K562 (cell line): ENCODE data around the gene PAEP. TPM values are rescaled to one million over a fixed set of nuclear protein-coding genes. Genes with fewer than 3 reads are reported as not detected.

Source experiments
- ATAC-seq: fragments of 200-7000 bp; cut with Tn5 transposase; 3 replicates; pipeline ENCODE4 v1.9.1; 2020; ENCODE audit warnings: moderate library complexity
- BruUV-seq: library from RNA; stranded (reverse); fragments of 400-500 nt; replicated peaks from 2 replicates; lab custom pipeline; 2021; lab: Mats Ljungman, UMichigan
- CTCF ChIA-PET: fragments of 300-600 bp; formaldehyde crosslinking; extraction: SDS; loops from one replicate; lab custom pipeline; 2021; ENCODE audit warnings: low intra/inter-chr PET ratio; lab: Yijun Ruan, JAX
- POLR2A ChIA-PET: fragments of 300-600, 350-650 bp; sonication (Branson Sonifier 250); formaldehyde crosslinking; extraction: SDS; loops from one replicate; lab custom pipeline; 2021; ENCODE audit warnings: antibody characterized with exemption, inconsistent platforms; lab: Yijun Ruan, JAX
- DNase-seq, 4 experiments: peaks; one replicate each; pipeline versions ENCODE4 v3.0.0 to v3.0.0-alpha.2; 2011 to 2018; ENCODE audit warnings: low spot score in 3 of 4, mixed read lengths in 3 of 4; ENCODE audit errors: extremely low read depth in 1 of 4
- FAIRE-seq: peaks from 2 replicates; lab custom pipeline; 2011; peaks lifted over from hg19 to GRCh38; lab: Jason Lieb, UNC
- H2AFZ ChIP-seq: 2 replicates; pipeline ENCODE4 v1.6.0; 2011; ENCODE audit warnings: low read depth, low read length, control low read depth, inconsistent platforms
- H3K27ac ChIP-seq: fragments of 200-600 bp; 3 replicates; pipeline ENCODE4 v1.8.0; 2011; ENCODE audit warnings: low read depth, mild to moderate bottlenecking, control low read depth, inconsistent platforms, low read length, moderate library complexity, mixed read lengths; ENCODE audit errors: extremely low read depth
- H3K27me3 ChIP-seq, 2 experiments: fragments of 300-600 bp in 1 of 2; 2 replicates in 1 of 2; 3 replicates in 1 of 2; pipeline versions ENCODE4 v1.6.0 to v1.8.0; 2011; ENCODE audit warnings: inconsistent platforms in 2 of 2, low read length in 2 of 2, mild to moderate bottlenecking in 1 of 2, mixed read lengths in 1 of 2, moderate library complexity in 1 of 2; ENCODE audit not compliant: control insufficient read depth in 2 of 2, insufficient read depth in 2 of 2
- H3K36me3 ChIP-seq: fragments of 300-600 bp; 3 replicates; pipeline ENCODE4 v1.8.0; 2011; ENCODE audit warnings: mild to moderate bottlenecking, low read length, inconsistent platforms; ENCODE audit not compliant: control insufficient read depth, insufficient read depth
- H3K4me1 ChIP-seq, 2 experiments: fragments of 200-600 bp in 1 of 2; replicated peaks in 1 of 2; 2 replicates in 1 of 2; 3 replicates in 1 of 2; pipeline versions ENCODE4 v1.5.1 to v1.8.0; 2011; ENCODE audit warnings: inconsistent platforms in 2 of 2, low read length in 2 of 2, mild to moderate bottlenecking in 1 of 2, mixed read lengths in 1 of 2, moderate library complexity in 1 of 2; ENCODE audit not compliant: control insufficient read depth in 2 of 2, insufficient read depth in 2 of 2
- H3K4me2 ChIP-seq: 2 replicates; pipeline ENCODE4 v1.6.1; 2011; ENCODE audit warnings: low read length, control low read depth, inconsistent platforms, mixed read lengths; ENCODE audit not compliant: insufficient read depth
- H3K4me3 ChIP-seq: fragments of 200-600 bp; sonication (generic), shearing (Covaris generic); 2 replicates; pipeline ENCODE4 v1.5.1; 2016; ENCODE audit warnings: control low read depth, inconsistent platforms
- H3K79me2 ChIP-seq: fragments of 200-600 bp; 3 replicates; pipeline ENCODE4 v1.8.0; 2011; ENCODE audit warnings: low read length, inconsistent platforms; ENCODE audit not compliant: control insufficient read depth, insufficient read depth
- H3K9ac ChIP-seq, 2 experiments: 2 replicates each; pipeline versions ENCODE4 v1.6.0 to v1.6.1; 2011; ENCODE audit warnings: low read depth in 2 of 2, low read length in 2 of 2, control low read depth in 1 of 2, inconsistent platforms in 1 of 2, mild to moderate bottlenecking in 1 of 2, mixed read lengths in 1 of 2; ENCODE audit not compliant: insufficient read depth in 1 of 2
- H3K9me1 ChIP-seq: one replicate; pipeline ENCODE4 v1.6.0; 2011; ENCODE audit warnings: inconsistent platforms, mild to moderate bottlenecking, low read length, moderate library complexity; ENCODE audit not compliant: control insufficient read depth, insufficient read depth
- H3K9me3 ChIP-seq: replicated peaks from 2 replicates; pipeline ENCODE4 v1.5.1; 2011; ENCODE audit warnings: low read depth, low read length, inconsistent platforms; ENCODE audit not compliant: control insufficient read depth, insufficient read depth
- H4K20me1 ChIP-seq: replicated peaks from 2 replicates; pipeline ENCODE4 v1.6.1; 2011; ENCODE audit warnings: low read length, inconsistent platforms, mixed read lengths; ENCODE audit not compliant: control insufficient read depth, insufficient read depth
- NONO ChIP-seq, 2 experiments: fragments of 200-400 bp in 1 of 2; fragments of 450-650 bp in 1 of 2; formaldehyde crosslinking in 1 of 2; IDR thresholded peaks; 2 replicates each; pipeline ENCODE4 v1.6.1; 2017; ENCODE audit warnings: low read depth in 2 of 2, mild to moderate bottlenecking in 2 of 2, moderate library complexity in 2 of 2, low read length in 1 of 2
- ZNF436 ChIP-seq: fragments of 250-450, 450-650 bp; sonication (Bioruptor Pico); formaldehyde crosslinking; IDR thresholded peaks from 2 replicates; pipeline ENCODE4 v1.7.0; 2020; ENCODE audit warnings: mild to moderate bottlenecking
- WGBS: fragments of 100-300 bp; shearing (Covaris generic); methylation state at CpG from one replicate; pipeline ENCODE4 v1.1.6; 2016; ENCODE audit warnings: low coverage, mixed read lengths; ENCODE audit not compliant: insufficient coverage; ENCODE audit errors: missing lambda C conversion rate; 5-methylcytosine and 5-hydroxymethylcytosine counted together
- in situ Hi-C: fragments of 300-500 bp; cut with MboI; formaldehyde crosslinking; loops from 4 replicates; pipeline ENCODE4 v1.15.0; 2018; ENCODE audit warnings: inconsistent platforms, mixed read lengths
- intact Hi-C: fragments of 100-400 bp; cut with micrococcal nuclease; formaldehyde crosslinking; loops from 2 replicates; pipeline ENCODE4 v1.14.2; 2022
- polyA plus RNA-seq, 8 experiments: library from polyadenylated mRNA; depleted of rRNA in 4 of 8; stranded (reverse) in 5 of 8; unstranded in 3 of 8; fragments of >200 nt; fragmentation: Nextera tagmentation in 2 of 8; fragmentation: Illumina TruSeq in 1 of 8; extraction: Ambion mirVana in 2 of 8; extraction: Trizol in 1 of 8; gene quantifications; 2 replicates each; pipeline versions ENCODE4 v1.2.1 to v1.2.3, GENCODE V29; 2011 to 2014; ENCODE audit warnings: inconsistent platforms in 1 of 8, missing spikeins in 1 of 8
- total RNA-seq, 7 experiments: library from RNA; depleted of rRNA in 6 of 7; stranded (reverse); fragments of >200 nt in 6 of 7; fragmentation: Illumina TruSeq in 2 of 7; extraction: Trizol in 2 of 7; gene quantifications; 2 replicates each; pipeline versions ENCODE4 v1.2.1 to v1.2.3, GENCODE V29; 2011 to 2021; ENCODE audit warnings: low replicate concordance in 1 of 7
- TF ChIP-seq, protein P1 (sequence below): sonication (generic); formaldehyde crosslinking; IDR thresholded peaks from 2 replicates; pipeline ENCODE4 v1.8.0; 2022; ENCODE audit warnings: mild to moderate bottlenecking, missing genetic modification reagents

The PAEP gene
- total and polyA plus RNA-seq, 9 of the 15 experiments (the other 6 are each of a cell fraction or from before 2014, with no cell fraction given), result 0.22 to 4.5 (median 0.58) TPM

DNA sequence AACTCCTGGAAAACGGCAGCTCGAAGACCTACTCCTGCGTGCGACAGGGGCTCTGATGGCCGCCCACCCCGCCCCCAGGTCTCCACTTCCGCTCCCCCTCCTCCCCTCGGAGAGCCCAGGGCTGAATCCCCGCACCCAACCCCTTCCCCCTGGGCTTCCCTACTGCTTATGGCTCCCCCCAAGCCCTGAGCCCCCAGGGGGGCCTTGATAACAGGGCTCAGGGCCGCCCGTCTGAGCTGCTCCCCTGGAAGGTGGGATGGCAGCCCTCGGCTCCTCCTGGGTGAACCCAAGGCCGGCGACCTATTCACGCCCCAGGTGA lies 47.4 kb downstream of the PAEP start:
- peaks cover 0 to 20% of the 10 kb centered on the region in 2 experiments; a peak in 2 of 5 replicates for H3K4me1 ChIP-seq
- H4K20me1 ChIP-seq, result peaks cover 10% of the 10 kb centered on the region; the same call in 1 of the 2 replicates
- no peaks in the 10 kb centered on the region for H3K9me3 ChIP-seq
- FAIRE-seq, result no peak
- no peak for TF ChIP-seq NONO (IDR thresholded peaks at IDR 0.05; ENCODE audit: low read depth in 2 of 2, low read length in 1 of 2)
- TF ChIP-seq, protein P1, sequence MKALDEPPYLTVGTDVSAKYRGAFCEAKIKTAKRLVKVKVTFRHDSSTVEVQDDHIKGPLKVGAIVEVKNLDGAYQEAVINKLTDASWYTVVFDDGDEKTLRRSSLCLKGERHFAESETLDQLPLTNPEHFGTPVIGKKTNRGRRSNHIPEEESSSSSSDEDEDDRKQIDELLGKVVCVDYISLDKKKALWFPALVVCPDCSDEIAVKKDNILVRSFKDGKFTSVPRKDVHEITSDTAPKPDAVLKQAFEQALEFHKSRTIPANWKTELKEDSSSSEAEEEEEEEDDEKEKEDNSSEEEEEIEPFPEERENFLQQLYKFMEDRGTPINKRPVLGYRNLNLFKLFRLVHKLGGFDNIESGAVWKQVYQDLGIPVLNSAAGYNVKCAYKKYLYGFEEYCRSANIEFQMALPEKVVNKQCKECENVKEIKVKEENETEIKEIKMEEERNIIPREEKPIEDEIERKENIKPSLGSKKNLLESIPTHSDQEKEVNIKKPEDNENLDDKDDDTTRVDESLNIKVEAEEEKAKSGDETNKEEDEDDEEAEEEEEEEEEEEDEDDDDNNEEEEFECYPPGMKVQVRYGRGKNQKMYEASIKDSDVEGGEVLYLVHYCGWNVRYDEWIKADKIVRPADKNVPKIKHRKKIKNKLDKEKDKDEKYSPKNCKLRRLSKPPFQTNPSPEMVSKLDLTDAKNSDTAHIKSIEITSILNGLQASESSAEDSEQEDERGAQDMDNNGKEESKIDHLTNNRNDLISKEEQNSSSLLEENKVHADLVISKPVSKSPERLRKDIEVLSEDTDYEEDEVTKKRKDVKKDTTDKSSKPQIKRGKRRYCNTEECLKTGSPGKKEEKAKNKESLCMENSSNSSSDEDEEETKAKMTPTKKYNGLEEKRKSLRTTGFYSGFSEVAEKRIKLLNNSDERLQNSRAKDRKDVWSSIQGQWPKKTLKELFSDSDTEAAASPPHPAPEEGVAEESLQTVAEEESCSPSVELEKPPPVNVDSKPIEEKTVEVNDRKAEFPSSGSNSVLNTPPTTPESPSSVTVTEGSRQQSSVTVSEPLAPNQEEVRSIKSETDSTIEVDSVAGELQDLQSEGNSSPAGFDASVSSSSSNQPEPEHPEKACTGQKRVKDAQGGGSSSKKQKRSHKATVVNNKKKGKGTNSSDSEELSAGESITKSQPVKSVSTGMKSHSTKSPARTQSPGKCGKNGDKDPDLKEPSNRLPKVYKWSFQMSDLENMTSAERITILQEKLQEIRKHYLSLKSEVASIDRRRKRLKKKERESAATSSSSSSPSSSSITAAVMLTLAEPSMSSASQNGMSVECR, result no peak
- TF ChIP-seq ZNF436 (CRISPR knock-in tag), result no peak
- ATAC-seq, result no peak
- H3K27ac ChIP-seq, result no peak overlapping the region
- CTCF ChIA-PET, result no interaction called here
- no peak overlapping the region for H3K9ac ChIP-seq
- no peak overlapping the region for H3K4me3 ChIP-seq
- no peaks in the 10 kb centered on the region for H3K9me1 ChIP-seq
- no peaks in the 10 kb centered on the region for H3K79me2 ChIP-seq
- intact Hi-C loops, result loop anchor here (10.0 kb wide), 1 partner anchor 76 kb away; no protein-coding TSS in a partner anchor
- no peaks in the 10 kb centered on the region for H3K36me3 ChIP-seq
- no peak for DNase-seq
- no peak overlapping the region for H2AFZ ChIP-seq
- H3K27me3 ChIP-seq, result peaks cover 5 to 58% of the 10 kb centered on the region in 2 experiments; a peak in 3 of 5 replicates
- no TSS peak for BruUV-seq
- in situ Hi-C loops, result no loop called here
- no peak overlapping the region for H3K4me2 ChIP-seq
- POLR2A ChIA-PET, result interaction anchor here (0.6 kb wide), 1 partner anchor 624 kb away, joined by 3 read pairs; no protein-coding TSS in a partner anchor
- WGBS, result 0% methylated on average over 6 of the region's 15 CpGs
